Stimulated activated CD8-positive, alpha-beta memory T cell treated with anti-CD3 and anti-CD28 coated beads, Interleukin-2, amount 100 ng/mL, for 1 hour (primary cell): ENCODE results near the gene APOL1.
"Not testable (repeated sequence)": the region's sequence is repeated elsewhere in the genome, so short reads cannot be mapped to it uniquely, and the experiment has no call there.

Experiments used
- DNase-seq, 2 donors: peaks; one replicate each; pipeline ENCODE4 v3.0.0-alpha.2; 2020; ENCODE audit warnings: low read depth in 2 of 2

The APOL1 gene

GRCh38 chr22:36225333-36225922 is 27.5 kb upstream of the APOL1 start:
- DNase-seq = no peak

GRCh38 chr22:36226189-36226588 is 26.7 kb upstream of the APOL1 start:
- DNase-seq = no peak

GRCh38 chr22:36227396-36227795 is 25.5 kb upstream of the APOL1 start:
- DNase-seq = no peak

- no peak for DNase-seq
These were observed 25.1 kb upstream of the APOL1 start for GRCh38 chr22:36227806-36228205.

GRCh38 chr22:36228369-36228768 is 24.6 kb upstream of the APOL1 start:
- DNase-seq = not testable (repeated sequence)

- DNase-seq = no peak
These were observed 24.0 kb upstream of the APOL1 start for GRCh38 chr22:36228944-36229343.

GRCh38 chr22:36229649-36230048 is 23.3 kb upstream of the APOL1 start:
- not testable (repeated sequence) for DNase-seq

GRCh38 chr22:36231051-36231450 is 21.9 kb upstream of the APOL1 start:
- not testable (repeated sequence) for DNase-seq

GRCh38 chr22:36232715-36233401 is 20.1 kb upstream of the APOL1 start:
- DNase-seq = no peak

- DNase-seq = no peak
These were observed 19.1 kb upstream of the APOL1 start for GRCh38 chr22:36233796-36234195.

GRCh38 chr22:36234213-36234612 is 18.7 kb upstream of the APOL1 start:
- DNase-seq = no peak

GRCh38 chr22:36234919-36235318 is 18.0 kb upstream of the APOL1 start:
- DNase-seq = no peak

- DNase-seq = no peak
These were observed 17.3 kb upstream of the APOL1 start for GRCh38 chr22:36235585-36235984.

GRCh38 chr22:36236388-36237319 is 16.3 kb upstream of the APOL1 start:
- DNase-seq = no peak

GRCh38 chr22:36237462-36238372 is 15.2 kb upstream of the APOL1 start:
- no peak for DNase-seq

- DNase-seq = no peak
These were observed 14.4 kb upstream of the APOL1 start for GRCh38 chr22:36238373-36239149.

GRCh38 chr22:36239150-36239400 is 13.9 kb upstream of the APOL1 start:
- no peak for DNase-seq

- DNase-seq = peak; percentile 59 to 72
These were observed 13.3 kb upstream of the APOL1 start, which contains the start of gene APOL2 for GRCh38 chr22:36239401-36240171. Gene APOL2, minus strand, starts transcription at chr22:36239527. Its CDS starts 6,365 bp downstream, at chr22:36233162.

GRCh38 chr22:36243986-36244385 is 8.9 kb upstream of the APOL1 start:
- DNase-seq = no peak
